NCI-H345 treated with DMSO at 0.1 percent for 48 hours (cell line): ENCODE measurements around the gene PLA2G12A.
"Not testable (repeated sequence)": the region's sequence is repeated elsewhere in the genome, so short reads cannot be mapped to it uniquely, and the experiment has no call there.

Source experiments
- DNase-seq: peaks from one replicate; lab custom pipeline; 2025; ENCODE audit not compliant: unreplicated experiment; lab: John Stamatoyannopoulos, UW

The PLA2G12A gene

DNA sequence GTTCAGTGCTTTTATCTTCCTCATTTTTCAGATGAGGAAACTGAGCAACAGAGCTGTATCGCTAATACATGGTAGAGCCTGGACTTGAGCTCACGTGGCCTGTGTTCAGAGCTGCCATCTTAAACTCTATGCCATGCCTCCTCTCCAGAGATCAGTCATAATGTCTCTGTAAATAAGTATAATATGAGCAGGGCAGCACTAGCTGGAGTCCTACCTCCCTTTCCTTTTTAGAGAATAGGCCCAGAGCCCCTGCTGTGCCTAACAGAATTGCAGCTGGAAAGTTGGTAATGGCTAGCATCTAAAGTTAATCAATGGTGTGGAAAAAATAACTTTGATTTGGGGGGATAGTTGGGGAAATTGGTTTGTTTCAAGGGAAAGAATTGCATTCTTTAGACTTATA, 47.0 kb downstream of the PLA2G12A start:
- no peak for DNase-seq

DNA sequence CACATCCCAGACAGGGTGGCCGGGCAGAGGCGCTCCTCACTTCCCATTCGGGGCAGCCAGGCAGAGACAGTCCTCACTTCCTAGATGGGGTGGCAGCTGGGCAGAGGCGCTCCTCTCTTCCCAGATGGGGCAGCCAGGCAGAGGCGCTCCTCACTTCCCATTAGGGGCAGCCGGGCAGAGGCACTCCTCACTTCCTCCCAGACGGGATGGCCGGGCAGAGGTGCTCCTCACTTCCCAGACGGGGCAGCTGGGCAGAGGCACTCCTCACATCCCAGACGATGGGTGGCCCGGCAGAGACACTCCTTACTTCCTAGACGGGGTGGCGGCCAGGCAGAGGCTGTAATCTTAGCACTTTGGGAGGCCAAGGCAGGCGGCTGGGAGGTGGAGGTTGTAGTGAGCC, 50.9 kb downstream of the PLA2G12A start:
- DNase-seq: not testable (repeated sequence)

DNA sequence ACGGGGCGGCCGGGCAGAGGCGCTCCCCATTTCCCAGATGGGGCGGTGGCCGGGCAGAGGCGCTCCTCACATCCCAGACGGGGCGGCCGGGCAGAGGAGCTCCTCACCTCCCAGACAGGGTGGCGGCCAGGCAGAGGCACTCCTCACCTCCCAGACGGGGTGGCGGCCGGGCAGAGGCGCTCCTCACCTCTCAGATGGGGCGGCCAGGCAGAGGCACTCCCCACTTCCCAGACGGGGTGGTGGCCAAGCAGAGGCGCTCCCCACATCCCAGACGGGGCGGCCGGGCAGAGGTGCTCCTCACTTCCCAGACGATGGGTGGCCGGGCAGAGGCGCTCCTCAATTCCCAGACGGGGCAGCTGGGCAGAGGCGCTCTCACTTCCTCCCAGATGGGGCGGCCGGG, 51.4 kb downstream of the PLA2G12A start:
- DNase-seq: not testable (repeated sequence)

DNA sequence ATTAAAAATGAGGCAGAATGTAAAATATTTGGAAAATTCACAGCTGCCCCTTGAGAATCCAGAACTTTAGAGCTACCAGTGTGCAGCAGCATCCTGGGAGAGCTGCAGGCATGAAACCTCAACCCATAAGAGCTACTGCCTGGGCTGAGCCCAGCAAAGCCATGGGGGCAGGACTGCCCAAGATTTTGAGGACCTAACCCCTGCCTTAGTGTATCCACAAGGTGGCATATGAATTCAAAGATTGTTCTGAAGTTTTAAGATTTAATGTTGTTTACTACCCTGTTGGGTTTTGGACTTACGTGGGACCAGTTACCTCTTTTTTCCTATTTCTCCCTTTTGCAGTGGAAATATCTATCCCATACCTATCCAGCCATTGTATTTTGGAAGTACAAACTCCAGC, 53.0 kb downstream of the PLA2G12A start:
- DNase-seq: no peak

DNA sequence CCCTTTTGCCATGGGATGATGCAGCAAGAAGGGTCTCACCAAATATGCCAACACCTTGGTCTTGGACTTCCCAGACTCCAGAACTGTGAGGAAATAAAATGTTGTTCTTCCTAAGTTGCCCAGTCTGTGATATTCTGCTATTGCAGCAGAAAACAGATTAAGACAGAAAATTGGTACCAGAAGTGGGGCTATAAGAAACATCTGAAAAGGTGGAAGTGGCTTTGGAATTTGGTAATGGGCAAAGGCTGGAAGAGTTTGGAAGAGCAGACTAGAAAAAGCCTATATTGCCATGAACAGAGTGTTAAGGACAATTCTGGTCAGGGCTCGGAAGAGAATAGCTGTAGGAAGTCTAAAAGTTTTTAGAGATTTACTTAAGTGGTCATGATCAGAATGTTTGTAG, 54.0 kb downstream of the PLA2G12A start:
- no peak for DNase-seq

DNA sequence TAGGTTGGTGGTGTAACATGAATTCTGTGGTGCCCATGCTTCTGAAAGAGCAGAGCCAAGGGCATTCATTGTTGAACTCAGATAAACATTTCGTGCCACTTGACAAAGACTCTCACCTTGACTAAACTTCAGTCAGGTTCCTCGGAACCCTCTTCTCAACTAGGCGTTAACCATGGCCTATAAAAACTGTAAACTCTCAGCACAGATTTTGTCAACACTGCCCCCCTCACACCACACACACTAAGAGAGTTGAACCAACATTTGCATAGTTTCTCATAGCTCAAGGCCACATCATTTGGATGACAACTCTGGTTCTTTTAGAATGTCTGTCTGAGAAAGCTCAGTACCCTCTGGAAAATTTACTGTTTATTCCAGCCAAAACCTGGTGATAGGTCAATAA, 54.7 kb downstream of the PLA2G12A start:
- DNase-seq: no peak

DNA sequence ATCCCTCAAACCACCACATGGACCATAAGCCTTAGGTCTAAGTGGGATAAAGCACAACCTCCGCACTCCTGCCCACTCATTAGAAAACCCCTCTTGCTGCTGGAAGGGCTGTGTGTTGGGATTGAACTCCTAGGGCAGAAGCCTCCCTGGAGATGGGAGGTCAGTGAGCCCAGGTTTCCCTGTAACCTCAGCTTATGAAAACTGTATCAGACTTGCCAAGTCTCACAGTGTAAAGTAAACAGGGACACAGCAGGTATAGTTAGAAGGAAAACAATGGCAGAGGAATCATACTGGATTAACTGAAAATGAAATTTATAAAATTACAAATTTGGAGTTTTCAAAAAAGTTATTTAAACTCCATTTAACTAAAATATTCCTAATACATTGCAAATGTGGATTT, 56.6 kb downstream of the PLA2G12A start:
- no peak for DNase-seq

DNA sequence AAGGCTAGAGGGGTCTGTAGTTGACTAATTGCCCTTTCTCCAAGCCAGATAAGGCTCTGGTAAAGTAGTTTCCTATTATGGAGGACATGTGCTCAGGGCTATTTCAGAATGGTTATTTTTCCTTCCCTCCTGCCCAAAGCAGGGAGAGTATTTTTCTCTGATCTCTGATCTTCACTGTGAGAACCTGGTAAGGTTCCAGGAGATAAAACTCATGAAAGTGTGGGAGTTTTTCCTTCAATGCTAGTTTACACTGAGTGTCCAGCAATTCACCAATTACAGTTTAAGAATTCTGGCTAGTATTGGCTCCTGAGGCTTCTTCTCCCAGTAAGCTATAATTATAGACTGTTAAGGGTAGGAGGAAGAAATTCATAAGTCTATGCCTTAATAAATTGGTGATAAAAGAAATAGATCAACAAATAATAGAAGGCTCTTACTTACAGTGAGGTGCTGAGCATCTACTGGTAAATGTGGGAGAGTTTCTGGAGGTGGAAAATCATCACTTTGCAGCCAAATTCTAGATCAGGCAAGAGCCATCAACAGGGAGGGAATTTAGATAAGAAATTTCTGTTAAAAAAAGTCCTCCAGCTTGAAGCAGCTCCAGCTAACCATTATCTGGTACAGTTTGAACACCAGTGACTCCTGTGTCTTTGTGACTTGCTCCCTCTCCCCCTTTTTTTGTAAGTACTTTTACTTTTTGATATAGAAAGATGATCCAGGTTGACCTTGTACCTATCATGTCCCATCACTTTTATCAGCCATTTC, 57.5 kb downstream of the PLA2G12A start:
- DNase-seq: no peak

DNA sequence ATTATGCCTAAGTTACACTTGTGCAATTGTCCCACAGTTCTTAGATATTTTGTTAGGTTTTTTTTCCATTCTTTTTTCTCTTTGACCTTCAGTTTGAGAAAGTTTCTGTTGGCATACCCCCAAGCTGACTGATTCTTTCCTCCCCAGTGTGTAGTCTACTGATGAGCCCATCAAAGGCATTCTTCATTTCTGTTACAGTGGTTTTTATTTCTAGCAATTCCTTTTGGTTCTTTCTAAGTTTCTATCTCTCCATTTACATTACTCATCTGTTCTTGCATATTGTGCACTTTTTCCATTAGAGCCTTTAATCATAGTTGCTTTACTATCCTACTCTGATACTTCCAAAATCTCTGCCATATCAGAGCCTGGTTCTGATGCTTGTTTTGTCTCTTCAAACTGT, 58.5 kb downstream of the PLA2G12A start:
- DNase-seq: no peak

DNA sequence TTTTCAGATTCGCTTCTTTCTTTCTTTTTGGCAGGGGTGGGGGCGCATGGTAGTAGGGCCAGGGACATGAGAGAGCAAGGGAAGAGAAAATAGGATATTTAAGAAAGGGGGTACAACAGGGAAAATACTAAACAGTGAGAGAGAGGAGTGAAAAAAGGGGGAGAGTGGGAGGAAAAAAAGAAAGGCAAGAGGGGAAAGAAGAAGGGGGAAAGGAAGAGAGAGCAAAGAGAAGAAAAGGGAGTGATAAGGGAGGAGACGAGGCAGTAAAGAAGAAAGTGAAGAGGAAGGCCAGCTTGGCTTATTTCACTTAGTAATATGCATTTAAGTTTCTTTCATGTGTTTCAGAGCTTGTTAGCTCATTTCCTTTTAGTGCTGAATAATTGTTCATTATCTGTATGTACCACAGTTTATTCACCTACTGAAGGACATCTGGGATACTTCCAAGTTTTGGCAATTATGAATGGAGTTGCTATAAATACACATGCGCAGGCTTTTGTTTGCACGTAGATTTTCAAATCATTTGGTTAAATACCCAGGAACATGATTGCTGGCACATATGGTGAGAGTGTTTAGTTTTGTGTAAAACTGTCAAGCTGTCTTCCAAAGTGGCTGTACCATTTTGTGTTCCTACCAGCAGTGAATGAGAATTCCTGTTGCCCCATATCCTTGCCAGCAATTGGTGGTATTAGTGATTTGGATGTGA, 63.9 kb downstream of the PLA2G12A start:
- DNase-seq: no peak

DNA sequence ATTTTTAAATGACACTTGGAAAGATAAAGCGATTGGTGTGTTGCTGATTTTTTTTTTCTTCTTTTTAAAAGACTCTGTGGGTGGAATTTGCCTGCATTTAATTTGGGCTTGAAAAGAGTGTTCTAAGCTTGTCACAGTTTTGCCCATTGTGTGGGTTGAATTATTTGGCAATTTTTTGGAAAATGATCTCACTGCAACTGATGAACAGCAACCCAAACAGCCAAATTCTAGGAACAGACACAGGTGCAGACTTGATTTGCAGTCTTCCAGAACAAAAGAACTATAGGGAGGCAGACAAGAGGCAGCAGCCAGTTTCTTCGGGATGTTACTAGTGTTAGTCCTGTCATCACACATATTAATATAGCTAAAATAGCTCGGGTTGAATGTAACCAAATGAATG, 67.1 kb downstream of the PLA2G12A start:
- no peak for DNase-seq

DNA sequence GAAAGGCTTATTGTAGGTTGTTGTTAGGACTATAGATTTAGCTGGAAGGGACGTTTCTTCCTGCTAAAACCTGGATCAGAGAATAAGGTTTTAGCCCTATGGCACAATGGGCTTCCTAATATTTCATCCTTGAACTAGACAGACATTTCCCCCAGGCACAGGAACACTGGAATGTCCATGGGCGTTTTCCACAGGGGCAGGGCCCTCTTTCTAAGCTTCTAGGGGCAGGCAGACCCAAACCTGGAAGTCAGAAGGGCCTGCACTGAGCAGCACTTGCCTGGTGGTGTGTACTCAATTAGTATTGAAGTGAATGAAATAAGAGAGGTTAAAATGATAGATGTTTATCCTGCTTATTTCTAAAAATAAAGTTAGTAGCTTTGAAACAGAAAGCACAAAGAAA, 67.8 kb downstream of the PLA2G12A start:
- no peak for DNase-seq
